Lower leg skin (tissue), 3 donors: ENCODE results near the gene AP2S1.

ENCODE experiments used
- CTCF ChIP-seq, 3 donors: fragments of 450-650 bp; IDR thresholded peaks; one replicate each; pipeline ENCODE4 v1.5.1; 2016; ENCODE audit warnings: antibody characterized with exemption in 3 of 3, mild to moderate bottlenecking in 3 of 3, moderate library complexity in 2 of 3
- POLR2A ChIP-seq, 2 donors: fragments of 450-650 bp; IDR thresholded peaks; one replicate each; pipeline ENCODE4 v1.6.1; 2016 to 2017; ENCODE audit warnings: antibody characterized with exemption in 2 of 2, mild to moderate bottlenecking in 1 of 2, moderate library complexity in 1 of 2

- TF ChIP-seq CTCF (IDR thresholded peaks at IDR 0.05) (no peak), POLR2A (IDR thresholded peaks at IDR 0.05) (no peak)
Measured at GRCh38 chr19:46825731-46826055, 25.0 kb downstream of the AP2S1 start.
